ENCODE measurements around the gene FOXK1.

FOXK1 gene

GRCh38 chr7:4709187-4709586 is 27.1 kb downstream of the FOXK1 start:
- Histone ChIP-seq H3K27ac (ENCODE audit: extremely low read depth, low read depth, low read length) (no peak overlapping the region), H3K4me1 (ENCODE audit: control insufficient read depth, insufficient read depth, low read length) (no peaks in the 10 kb centered on the region), H3K36me3 (ENCODE audit: control insufficient read depth in 2 of 2, insufficient read depth in 1 of 2, low read length in 2 of 2) (peaks cover 0 to 3% of the 10 kb centered on the region in 2 experiments; a peak in 2 of 3 replicates), H3K9me3 (ENCODE audit: control insufficient read depth, insufficient read depth, low read depth, low read length) (no peaks in the 10 kb centered on the region), H3K4me3 (ENCODE audit: low read depth, low read length) (no peak overlapping the region)
- no peak for TF ChIP-seq ZNF10 (tag by site-specific recombination; IDR thresholded peaks at IDR 0.05)
- no peak for TF ChIP-seq ZNF560 (tag by site-specific recombination; IDR thresholded peaks at IDR 0.05; ENCODE audit: borderline replicate concordance)
- no peak for TF ChIP-seq ZNF280D (tag by site-specific recombination; IDR thresholded peaks at IDR 0.05)
- TF ChIP-seq YY2 (tag by site-specific recombination; IDR thresholded peaks at IDR 0.05): no peak
- TF ChIP-seq YY1 (tag by site-specific recombination; IDR thresholded peaks at IDR 0.05): no peak
- no peak for TF ChIP-seq ZNF518A (tag by site-specific recombination; conservative IDR thresholded peaks at IDR 0.05; ENCODE audit: low read depth)
- no peak for TF ChIP-seq ZNF629 (tag by site-specific recombination; IDR thresholded peaks at IDR 0.05)
- no peak for TF ChIP-seq ELK4 (IDR thresholded peaks at IDR 0.05; ENCODE audit: borderline replicate concordance, low read depth, low read length)
- no peak for TF ChIP-seq ZSCAN30 (tag by site-specific recombination; IDR thresholded peaks at IDR 0.05)
- ChIA-PET CTCF (no interaction called here), POLR2A (no interaction called here)

GRCh38 chr7:4711093-4711492 is 29.0 kb downstream of the FOXK1 start:
- CTCF ChIA-PET: no interaction called here
- POLR2A ChIA-PET: no interaction called here

More at GRCh38 chr7:4711093-4711492, 29.0 kb downstream of the FOXK1 start:
- peaks cover 0 to 8% of the 10 kb centered on the region in 2 experiments; a peak in 2 of 3 replicates for H3K36me3 ChIP-seq (ENCODE audit: control insufficient read depth in 2 of 2, insufficient read depth in 1 of 2, low read length in 2 of 2)
- no peak overlapping the region for H3K4me3 ChIP-seq (ENCODE audit: low read depth, low read length)
- H3K27ac ChIP-seq (ENCODE audit: extremely low read depth, low read depth, low read length): no peak overlapping the region
- no peaks in the 10 kb centered on the region for H3K4me1 ChIP-seq (ENCODE audit: control insufficient read depth, insufficient read depth, low read length)
- no peaks in the 10 kb centered on the region for H3K9me3 ChIP-seq (ENCODE audit: control insufficient read depth, insufficient read depth, low read depth, low read length)
- TF ChIP-seq KLF9 (tag by site-specific recombination; IDR thresholded peaks at IDR 0.05; ENCODE audit: low read depth) (0 out of 2 replicates have a peak, but pooled peaks have one; percentile 27), TRIM28 (IDR thresholded peaks at IDR 0.05; ENCODE audit: borderline replicate concordance, low read length) (peak; percentile 90; the same call in 1 of the 2 replicates), ZNF513 (tag by site-specific recombination; IDR thresholded peaks at IDR 0.05) (no peak), KLF17 (tag by site-specific recombination; IDR thresholded peaks at IDR 0.05) (0 out of 2 replicates have a peak, but pooled peaks have one; percentile 32), ZNF624 (tag by site-specific recombination; IDR thresholded peaks at IDR 0.05) (no peak), RBAK (tag by site-specific recombination; IDR thresholded peaks at IDR 0.05) (peak; percentile 99), KLF1 (tag by site-specific recombination; IDR thresholded peaks at IDR 0.05) (peak; percentile 47; the same call in 1 of the 2 replicates), ZNF391 (tag by site-specific recombination; IDR thresholded peaks at IDR 0.05; ENCODE audit: borderline replicate concordance, low read depth) (no peak)
